H1 (cell line): ENCODE results near the gene MMP24. TPM values are rescaled to one million over a fixed set of nuclear protein-coding genes. Genes with fewer than 3 reads are reported as not detected.

Source experiments
- CTCF ChIA-PET: fragments of 300-600 bp; sonication (Branson Sonifier 250); formaldehyde crosslinking; loops from one replicate; lab custom pipeline; 2021; ENCODE audit not compliant: partially characterized antibody; lab: Charles Lee
- POLR2A ChIA-PET: fragments of 300-600 bp; sonication (Branson Sonifier 250); formaldehyde crosslinking; loops from one replicate; lab custom pipeline; 2021; ENCODE audit warnings: inconsistent platforms; ENCODE audit not compliant: partially characterized antibody; lab: Charles Lee
- DNase-seq, 2 experiments: peaks; one replicate each; pipeline versions ENCODE4 v3.0.0 to v3.0.0-alpha.2; 2010 to 2022; ENCODE audit warnings: low spot score in 2 of 2, low read depth in 1 of 2, mixed read lengths in 1 of 2
- FAIRE-seq: peaks from 2 replicates; lab custom pipeline; 2011; peaks lifted over from hg19 to GRCh38; lab: Jason Lieb, UNC
- H2AFZ ChIP-seq: 2 replicates; pipeline ENCODE4 v1.8.1; 2012; ENCODE audit warnings: low read length, inconsistent platforms
- H2AK5ac ChIP-seq: 2 replicates; pipeline ENCODE4 v1.6.1; 2013; ENCODE audit warnings: low read depth, low read length
- H2BK120ac ChIP-seq: replicated peaks from 2 replicates; pipeline ENCODE3; 2013; ENCODE audit warnings: low read depth, low read length, inconsistent platforms
- H2BK12ac ChIP-seq: 2 replicates; pipeline ENCODE4 v1.6.1; 2013; ENCODE audit warnings: low read depth, low read length
- H2BK15ac ChIP-seq: 2 replicates; pipeline ENCODE4 v1.6.1; 2013; ENCODE audit warnings: low read length
- H2BK20ac ChIP-seq: 2 replicates; pipeline ENCODE4 v1.6.1; 2013; ENCODE audit warnings: low read length
- H2BK5ac ChIP-seq: 2 replicates; pipeline ENCODE4 v1.6.1; 2013; ENCODE audit warnings: low read depth, low read length
- H3K14ac ChIP-seq: 2 replicates; pipeline ENCODE4 v1.6.1; 2013; ENCODE audit warnings: inconsistent platforms; ENCODE audit not compliant: insufficient read length
- H3K18ac ChIP-seq: 2 replicates; pipeline ENCODE4 v1.6.1; 2013; ENCODE audit warnings: low read length; ENCODE audit errors: extremely low read depth
- H3K23ac ChIP-seq: 2 replicates; pipeline ENCODE4 v1.6.1; 2013; ENCODE audit warnings: inconsistent platforms; ENCODE audit not compliant: insufficient read length
- H3K23me2 ChIP-seq: 2 replicates; pipeline ENCODE4 v1.6.1; 2013; ENCODE audit warnings: low read depth, low read length
- H3K27ac ChIP-seq: 2 replicates; pipeline ENCODE4 v1.6.1; 2011; ENCODE audit warnings: low read depth, low read length, inconsistent platforms
- H3K27me3 ChIP-seq, 4 experiments: replicated peaks in 1 of 4; 1 replicate in 1 of 4; 2 replicates in 3 of 4; pipeline versions ENCODE4 v1.6.1 to v1.8.1; 2011 to 2013; ENCODE audit warnings: low read length in 3 of 4, mild to moderate bottlenecking in 3 of 4, inconsistent platforms in 2 of 4, mixed read lengths in 2 of 4, moderate library complexity in 1 of 4; ENCODE audit not compliant: control insufficient read depth in 3 of 4, insufficient read depth in 3 of 4; ENCODE audit errors: extremely low read depth in 1 of 4
- H3K36me3 ChIP-seq, 4 experiments: 2 replicates each; pipeline versions ENCODE4 v1.6.1 to v1.8.1; 2011 to 2013; ENCODE audit warnings: mild to moderate bottlenecking in 4 of 4, low read length in 3 of 4, moderate library complexity in 2 of 4, control low read depth in 1 of 4, inconsistent platforms in 1 of 4; ENCODE audit not compliant: insufficient read depth in 4 of 4, control insufficient read depth in 2 of 4
- H3K4ac ChIP-seq: replicated peaks from 2 replicates; pipeline ENCODE3; 2013; ENCODE audit warnings: low read length, low read depth, mixed read lengths, inconsistent platforms; ENCODE audit not compliant: insufficient read length
- H3K4me1 ChIP-seq, 4 experiments: replicated peaks in 1 of 4; 1 replicate in 1 of 4; 2 replicates in 3 of 4; pipeline versions ENCODE4 v1.6.1 to v1.8.1; 2011 to 2013; ENCODE audit warnings: low read length in 3 of 4, inconsistent platforms in 2 of 4, mixed read lengths in 1 of 4; ENCODE audit not compliant: insufficient read depth in 4 of 4, control insufficient read depth in 3 of 4
- H3K4me2 ChIP-seq, 2 experiments: 2 replicates each; pipeline versions ENCODE4 v1.6.1 to v1.8.1; 2011 to 2013; ENCODE audit warnings: low read depth in 2 of 2, low read length in 2 of 2, control low read depth in 1 of 2, inconsistent platforms in 1 of 2, mild to moderate bottlenecking in 1 of 2; ENCODE audit not compliant: insufficient read depth in 1 of 2
- H3K4me3 ChIP-seq, 4 experiments: fragments of 200-600, 300-600 bp in 1 of 4; sonication (generic), shearing (Covaris generic), sonication (Bioruptor Twin) in 1 of 4; 2 replicates each; pipeline versions ENCODE4 v1.5.1 to v1.8.1; 2011 to 2016; ENCODE audit warnings: low read length in 4 of 4, low read depth in 3 of 4, control low read depth in 2 of 4, inconsistent platforms in 2 of 4, mild to moderate bottlenecking in 2 of 4, mixed read lengths in 1 of 4, moderate library complexity in 1 of 4; ENCODE audit not compliant: insufficient read depth in 2 of 4; ENCODE audit errors: extremely low read depth in 1 of 4
- H3K56ac ChIP-seq: replicated peaks from 2 replicates; pipeline ENCODE3; 2013; ENCODE audit warnings: low read depth, mild to moderate bottlenecking, mixed read lengths, low read length, inconsistent platforms; ENCODE audit not compliant: insufficient read length
- H3K79me1 ChIP-seq: 2 replicates; pipeline ENCODE4 v1.6.1; 2013; ENCODE audit warnings: low read depth, low read length, control low read depth
- H3K79me2 ChIP-seq, 2 experiments: 2 replicates each; pipeline versions ENCODE4 v1.6.1 to v1.8.1; 2012 to 2013; ENCODE audit warnings: low read length in 2 of 2, mild to moderate bottlenecking in 2 of 2, inconsistent platforms in 1 of 2; ENCODE audit not compliant: insufficient read depth in 2 of 2, control insufficient read depth in 1 of 2
- H3K9ac ChIP-seq, 4 experiments: replicated peaks in 1 of 4; 1 replicate in 1 of 4; 2 replicates in 3 of 4; pipeline versions ENCODE4 v1.6.1 to v1.8.1; 2011 to 2013; ENCODE audit warnings: low read depth in 3 of 4, low read length in 3 of 4, control low read depth in 2 of 4, mild to moderate bottlenecking in 2 of 4, moderate library complexity in 2 of 4, inconsistent platforms in 1 of 4; ENCODE audit errors: extremely low read depth in 1 of 4
- H3K9me3 ChIP-seq, 2 experiments: 2 replicates each; pipeline versions ENCODE4 v1.6.1 to v1.8.1; 2012 to 2013; ENCODE audit warnings: mild to moderate bottlenecking in 2 of 2, moderate library complexity in 2 of 2, control low read depth in 1 of 2, inconsistent platforms in 1 of 2, low read depth in 1 of 2, low read length in 1 of 2, mixed read lengths in 1 of 2; ENCODE audit not compliant: insufficient read depth in 2 of 2
- H4K20me1 ChIP-seq, 2 experiments: replicated peaks in 1 of 2; 2 replicates each; pipeline versions ENCODE3 to v1.8.1; 2011 to 2013; ENCODE audit warnings: inconsistent platforms in 2 of 2, low read length in 2 of 2, mild to moderate bottlenecking in 1 of 2; ENCODE audit not compliant: insufficient read depth in 2 of 2, control insufficient read depth in 1 of 2
- H4K5ac ChIP-seq: 2 replicates; pipeline ENCODE4 v1.6.1; 2013; ENCODE audit warnings: low read length, low read depth, mixed read lengths, inconsistent platforms; ENCODE audit not compliant: insufficient read length
- H4K8ac ChIP-seq: 2 replicates; pipeline ENCODE4 v1.8.0; 2013; ENCODE audit warnings: mild to moderate bottlenecking, moderate library complexity, low read length, inconsistent platforms; ENCODE audit not compliant: insufficient read depth; ENCODE audit errors: extremely low read depth
- H4K91ac ChIP-seq: replicated peaks from 2 replicates; pipeline ENCODE3; 2013; ENCODE audit warnings: low read length, mixed read lengths, inconsistent platforms; ENCODE audit not compliant: insufficient read length
- BRCA1 ChIP-seq: IDR thresholded peaks from 2 replicates; pipeline ENCODE4 v1.6.1; 2012; ENCODE audit warnings: low read depth, low read length, improper control_type of control experiment
- CBX8 ChIP-seq: fragments of 300-800, 300-1000 bp; sonication (generic); IDR thresholded peaks from 2 replicates; pipeline ENCODE4 v1.7.1; 2016; ENCODE audit warnings: low read depth, low read length, borderline replicate concordance
- CTBP2 ChIP-seq: IDR thresholded peaks from 2 replicates; pipeline ENCODE4 v1.7.0; 2011; ENCODE audit warnings: borderline replicate concordance, mild to moderate bottlenecking, moderate library complexity, mixed read lengths, low read length; ENCODE audit not compliant: insufficient read depth, insufficient read length
- GTF2F1 ChIP-seq: IDR thresholded peaks from 2 replicates; pipeline ENCODE4 v1.6.1; 2012; ENCODE audit warnings: low read depth, low read length, improper control_type of control experiment, borderline replicate concordance
- KDM1A ChIP-seq: fragments of 200-600, 300-600 bp; sonication (generic); IDR thresholded peaks from 2 replicates; pipeline ENCODE4 v1.7.1; 2016; ENCODE audit warnings: mild to moderate bottlenecking, low read length, borderline replicate concordance
- POLR2A ChIP-seq, 2 experiments: IDR thresholded peaks; 1 replicate in 1 of 2; 2 replicates in 1 of 2; pipeline ENCODE4 v1.6.1; 2011; ENCODE audit warnings: low read depth in 2 of 2, low read length in 2 of 2, mild to moderate bottlenecking in 2 of 2; ENCODE audit errors: control extremely low read depth in 1 of 2
- POLR2AphosphoS5 ChIP-seq: IDR thresholded peaks from 2 replicates; pipeline ENCODE4 v1.6.1; 2011; ENCODE audit warnings: low read depth, low read length
- POU5F1 ChIP-seq: IDR thresholded peaks from 2 replicates; pipeline ENCODE4 v1.6.1; 2011; ENCODE audit warnings: low read depth, mild to moderate bottlenecking, low read length, moderate library complexity
- SAP30 ChIP-seq: fragments of 300-600 bp; sonication (generic); IDR thresholded peaks from 2 replicates; pipeline ENCODE4 v1.7.1; 2012; ENCODE audit warnings: low read length, moderate library complexity, mild to moderate bottlenecking, inconsistent platforms; ENCODE audit not compliant: insufficient read depth, insufficient replicate concordance
- YY1 ChIP-seq: IDR thresholded peaks from 2 replicates; pipeline ENCODE4 v1.6.1; 2011; ENCODE audit warnings: low read depth, mild to moderate bottlenecking, low read length
- ZNF274 ChIP-seq: IDR thresholded peaks from 2 replicates; pipeline ENCODE4 v1.7.0; 2012; ENCODE audit warnings: low read length, borderline replicate concordance; ENCODE audit errors: extremely low read depth
- WGBS, 2 experiments: shearing (Covaris generic) in 1 of 2; methylation state at CpG; one replicate each; pipeline versions ENCODE4 v1.1.6 to v1.1.7; 2013 to 2015; ENCODE audit warnings: low lambda C conversion rate in 2 of 2, mixed read lengths in 2 of 2, inconsistent platforms in 1 of 2, low coverage in 1 of 2, missing lambda C conversion rate in 1 of 2; ENCODE audit not compliant: insufficient replicate concordance in 2 of 2, insufficient coverage in 1 of 2, insufficient read length in 1 of 2; ENCODE audit errors: extremely low coverage in 1 of 2, missing lambda C conversion rate in 1 of 2; 5-methylcytosine and 5-hydroxymethylcytosine counted together
- polyA plus RNA-seq, 7 experiments: library from polyadenylated mRNA; depleted of rRNA in 3 of 7; stranded (reverse) in 5 of 7; unstranded in 2 of 7; fragments of >200 nt in 5 of 7; fragments of 200-250 nt in 2 of 7; gene quantifications; 1 replicate in 5 of 7; 2 replicates in 1 of 7; 4 replicates in 1 of 7; pipeline versions ENCODE4 v1.2.1 to v1.2.3, GENCODE V29; 2011 to 2013; ENCODE audit warnings: missing spikeins in 2 of 7, mixed read lengths in 2 of 7
- total RNA-seq: library from RNA; stranded (reverse); fragmentation: NEBNext Ultra II Directional; extraction: Animal tissue kit (Norgen Biotek cat#: 25700); gene quantifications from 2 replicates; pipeline ENCODE4 v1.2.1, GENCODE V29; 2021
- TF ChIP-seq, protein P1 (sequence below): IDR thresholded peaks from 2 replicates; pipeline ENCODE4 v1.6.1; 2011; ENCODE audit warnings: low read depth, mild to moderate bottlenecking, low read length; ENCODE audit not compliant: insufficient read depth
- TF ChIP-seq, protein P2 (sequence below): IDR thresholded peaks from 2 replicates; pipeline ENCODE4 v1.6.1; 2012; ENCODE audit warnings: low read length, inconsistent platforms

The MMP24 gene
- total and polyA plus RNA-seq, 2 of the 8 experiments (the other 6 are each of a cell fraction or from before 2014, with no cell fraction given): 18.8 to 21.4 TPM

DNA sequence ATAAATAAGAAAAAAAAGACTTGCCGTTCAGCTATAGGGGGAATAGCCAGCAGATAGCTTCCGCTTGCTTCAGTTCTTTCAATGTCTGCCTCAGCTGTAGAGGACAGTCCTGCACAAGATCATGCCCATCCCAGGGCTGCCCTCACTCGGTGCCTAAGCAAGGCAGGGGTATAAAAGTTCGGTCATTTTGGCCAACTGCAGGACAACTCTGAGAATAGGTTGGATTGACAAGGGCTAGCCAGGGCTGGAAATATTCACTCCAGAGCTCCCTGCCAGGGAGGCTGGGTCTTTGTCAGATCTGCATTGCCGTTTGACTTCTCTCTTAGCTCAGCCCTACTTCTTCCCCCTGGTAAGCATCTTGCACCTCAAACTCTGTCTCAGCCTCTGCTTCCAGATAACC is 46.2 kb upstream of the MMP24 start:
- H4K91ac ChIP-seq: no peak overlapping the region
- H2BK20ac ChIP-seq: no peak overlapping the region
- no peaks in the 10 kb centered on the region for H3K4me1 ChIP-seq
- H3K18ac ChIP-seq: no peak overlapping the region
- H2AFZ ChIP-seq: no peak overlapping the region
- ChIA-PET POLR2A (no interaction called here), CTCF (interaction anchor here (1.2 kb wide), 1 partner anchor 65 kb away, joined by 3 read pairs; no protein-coding TSS in a partner anchor)
- H4K20me1 ChIP-seq: no peaks in the 10 kb centered on the region
- H3K4me2 ChIP-seq: no peak overlapping the region
- no peak overlapping the region for H3K4ac ChIP-seq
- TF ChIP-seq CBX8 (no peak), GTF2F1 (no peak), YY1 (no peak), POU5F1 (no peak), CTBP2 (no peak), ZNF274 (no peak), BRCA1 (no peak), SAP30 (no peak), KDM1A (no peak), POLR2A (IDR thresholded peaks at IDR 0.05; ENCODE audit: control extremely low read depth in 1 of 2, low read depth in 2 of 2, low read length in 2 of 2) (no peak), POLR2AphosphoS5 (no peak)
- TF ChIP-seq, protein P1, sequence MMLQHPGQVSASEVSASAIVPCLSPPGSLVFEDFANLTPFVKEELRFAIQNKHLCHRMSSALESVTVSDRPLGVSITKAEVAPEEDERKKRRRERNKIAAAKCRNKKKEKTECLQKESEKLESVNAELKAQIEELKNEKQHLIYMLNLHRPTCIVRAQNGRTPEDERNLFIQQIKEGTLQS: no peak
- TF ChIP-seq, protein P2, sequence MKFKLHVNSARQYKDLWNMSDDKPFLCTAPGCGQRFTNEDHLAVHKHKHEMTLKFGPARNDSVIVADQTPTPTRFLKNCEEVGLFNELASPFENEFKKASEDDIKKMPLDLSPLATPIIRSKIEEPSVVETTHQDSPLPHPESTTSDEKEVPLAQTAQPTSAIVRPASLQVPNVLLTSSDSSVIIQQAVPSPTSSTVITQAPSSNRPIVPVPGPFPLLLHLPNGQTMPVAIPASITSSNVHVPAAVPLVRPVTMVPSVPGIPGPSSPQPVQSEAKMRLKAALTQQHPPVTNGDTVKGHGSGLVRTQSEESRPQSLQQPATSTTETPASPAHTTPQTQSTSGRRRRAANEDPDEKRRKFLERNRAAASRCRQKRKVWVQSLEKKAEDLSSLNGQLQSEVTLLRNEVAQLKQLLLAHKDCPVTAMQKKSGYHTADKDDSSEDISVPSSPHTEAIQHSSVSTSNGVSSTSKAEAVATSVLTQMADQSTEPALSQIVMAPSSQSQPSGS: no peak
- H3K23ac ChIP-seq: no peak overlapping the region
- DNase-seq (no peak), FAIRE-seq (no peak)
- no peaks in the 10 kb centered on the region; a peak in 1 of 7 replicates for H3K27me3 ChIP-seq
- no peak overlapping the region for H2BK120ac ChIP-seq
- no peak overlapping the region for H2AK5ac ChIP-seq
- no peak overlapping the region for H2BK12ac ChIP-seq
- no peak overlapping the region for H2BK15ac ChIP-seq
- H4K8ac ChIP-seq: no peak overlapping the region
- H2BK5ac ChIP-seq: no peak overlapping the region
- no peak overlapping the region for H3K14ac ChIP-seq
- H3K27ac ChIP-seq: no peak overlapping the region
- no peaks in the 10 kb centered on the region for H3K9me3 ChIP-seq
- H3K9ac ChIP-seq: no peak overlapping the region
- H4K5ac ChIP-seq: no peak overlapping the region
- no peaks in the 10 kb centered on the region for H3K36me3 ChIP-seq
- H3K4me3 ChIP-seq: no peak overlapping the region
- WGBS, 2 experiments: 89% methylated on average over 5 of the region's 5 CpGs; no CpG with 5 or more reads in 1 of the 2 experiments
- no peak overlapping the region for H3K56ac ChIP-seq
- no peaks in the 10 kb centered on the region for H3K79me2 ChIP-seq
- no peaks in the 10 kb centered on the region for H3K23me2 ChIP-seq
- no peaks in the 10 kb centered on the region for H3K79me1 ChIP-seq
